ENCODE results near the gene COPS7B. TPM values are rescaled to one million over a fixed set of nuclear protein-coding genes. Genes with fewer than 3 reads are reported as not detected.

COPS7B gene
- total RNA-seq, 4 donors from 2014 or later, result 13.7 to 35.2 (median 24.4) TPM

GRCh38 chr2:231819447-231820042 lies 33.3 kb downstream of the COPS7B start:
- H3K4me3 ChIP-seq (ENCODE audit: low read depth, poor library complexity, severe bottlenecking), result no peak overlapping the region
- intact Hi-C loops (cut with DNase I; ENCODE audit: low total_unique reads), result no loop called here
- WGBS, 2 donors, result 40 to 58% methylated on average over 2 of the region's 2 CpGs
- no peak for TF ChIP-seq CTCF (IDR thresholded peaks at IDR 0.05)
- no peak for TF ChIP-seq POLR2A (IDR thresholded peaks at IDR 0.05)
- DNase-seq (ENCODE audit: low spot score in 2 of 2), result no peak

GRCh38 chr2:231820786-231821303 lies 34.6 kb downstream of the COPS7B start:
- H3K4me3 ChIP-seq (ENCODE audit: low read depth, poor library complexity, severe bottlenecking), result no peak overlapping the region
- intact Hi-C loops (cut with DNase I; ENCODE audit: low total_unique reads), result no loop called here
- WGBS, 2 donors, result 59 to 64% methylated on average over 12 of the region's 12 CpGs
- DNase-seq (ENCODE audit: low spot score in 2 of 2), result no peak
- TF ChIP-seq POLR2A (IDR thresholded peaks at IDR 0.05) (no peak), CTCF (IDR thresholded peaks at IDR 0.05) (no peak)

- no peak for TF ChIP-seq POLR2A (IDR thresholded peaks at IDR 0.05)
- TF ChIP-seq CTCF (IDR thresholded peaks at IDR 0.05), result no peak
- 46 to 51% methylated on average over 3 of the region's 3 CpGs for WGBS, 2 donors
- DNase-seq (ENCODE audit: low spot score in 2 of 2), result no peak
- no peak overlapping the region for H3K4me3 ChIP-seq (ENCODE audit: low read depth, poor library complexity, severe bottlenecking)
- intact Hi-C loops (cut with DNase I; ENCODE audit: low total_unique reads), result no loop called here
Observed at GRCh38 chr2:231821908-231822307, 35.7 kb downstream of the COPS7B start.

- TF ChIP-seq CTCF (IDR thresholded peaks at IDR 0.05), result no peak
- TF ChIP-seq POLR2A (IDR thresholded peaks at IDR 0.05), result no peak
- DNase-seq (ENCODE audit: low spot score in 2 of 2), result no peak
- WGBS, 2 donors, result 79 to 85% methylated on average over 10 of the region's 10 CpGs
- intact Hi-C loops (cut with DNase I; ENCODE audit: low total_unique reads), result no loop called here
- H3K4me3 ChIP-seq (ENCODE audit: low read depth, poor library complexity, severe bottlenecking), result no peak overlapping the region
Observed at GRCh38 chr2:231853105-231853504, 66.9 kb downstream of the COPS7B start.

GRCh38 chr2:231854616-231855125 lies 68.4 kb downstream of the COPS7B start:
- DNase-seq (ENCODE audit: low spot score in 2 of 2), result no peak
- intact Hi-C loops (cut with DNase I; ENCODE audit: low total_unique reads), result no loop called here
- TF ChIP-seq POLR2A (IDR thresholded peaks at IDR 0.05) (no peak), CTCF (IDR thresholded peaks at IDR 0.05) (no peak)
- 47 to 56% methylated on average over 9 of the region's 9 CpGs for WGBS, 2 donors
- H3K4me3 ChIP-seq (ENCODE audit: low read depth, poor library complexity, severe bottlenecking), result no peak overlapping the region

GRCh38 chr2:231856959-231857358 lies 70.7 kb downstream of the COPS7B start:
- 72 to 73% methylated on average over 6 of the region's 6 CpGs for WGBS, 2 donors
- H3K4me3 ChIP-seq (ENCODE audit: low read depth, poor library complexity, severe bottlenecking), result no peak overlapping the region
- intact Hi-C loops (cut with DNase I; ENCODE audit: low total_unique reads), result no loop called here
- DNase-seq (ENCODE audit: low spot score in 2 of 2), result no peak
- TF ChIP-seq CTCF (IDR thresholded peaks at IDR 0.05) (no peak), POLR2A (IDR thresholded peaks at IDR 0.05) (no peak)

Measured in lower leg skin (tissue), 4 donors.